K562 (cell line): ENCODE data around the gene MICAL2. TPM values are rescaled to one million over a fixed set of nuclear protein-coding genes. Genes with fewer than 3 reads are reported as not detected.
"Not testable (repeated sequence)": the region's sequence is repeated elsewhere in the genome, so short reads cannot be mapped to it uniquely, and the experiment has no call there.

ENCODE experiments used
- ATAC-seq: fragments of 200-7000 bp; cut with Tn5 transposase; 3 replicates; pipeline ENCODE4 v1.9.1; 2020; ENCODE audit warnings: moderate library complexity
- BruUV-seq: library from RNA; stranded (reverse); fragments of 400-500 nt; replicated peaks from 2 replicates; lab custom pipeline; 2021; lab: Mats Ljungman, UMichigan
- CTCF ChIA-PET: fragments of 300-600 bp; formaldehyde crosslinking; extraction: SDS; loops from one replicate; lab custom pipeline; 2021; ENCODE audit warnings: low intra/inter-chr PET ratio; lab: Yijun Ruan, JAX
- POLR2A ChIA-PET: fragments of 300-600, 350-650 bp; sonication (Branson Sonifier 250); formaldehyde crosslinking; extraction: SDS; loops from one replicate; lab custom pipeline; 2021; ENCODE audit warnings: antibody characterized with exemption, inconsistent platforms; lab: Yijun Ruan, JAX
- DNase-seq, 4 experiments: peaks; one replicate each; pipeline versions ENCODE4 v3.0.0 to v3.0.0-alpha.2; 2011 to 2018; ENCODE audit warnings: low spot score in 3 of 4, mixed read lengths in 3 of 4; ENCODE audit errors: extremely low read depth in 1 of 4
- FAIRE-seq: peaks from 2 replicates; lab custom pipeline; 2011; peaks lifted over from hg19 to GRCh38; lab: Jason Lieb, UNC
- H2AFZ ChIP-seq: 2 replicates; pipeline ENCODE4 v1.6.0; 2011; ENCODE audit warnings: low read depth, low read length, control low read depth, inconsistent platforms
- H3K27ac ChIP-seq: fragments of 200-600 bp; 3 replicates; pipeline ENCODE4 v1.8.0; 2011; ENCODE audit warnings: low read depth, mild to moderate bottlenecking, control low read depth, inconsistent platforms, low read length, moderate library complexity, mixed read lengths; ENCODE audit errors: extremely low read depth
- H3K27me3 ChIP-seq, 2 experiments: fragments of 300-600 bp in 1 of 2; 2 replicates in 1 of 2; 3 replicates in 1 of 2; pipeline versions ENCODE4 v1.6.0 to v1.8.0; 2011; ENCODE audit warnings: inconsistent platforms in 2 of 2, low read length in 2 of 2, mild to moderate bottlenecking in 1 of 2, mixed read lengths in 1 of 2, moderate library complexity in 1 of 2; ENCODE audit not compliant: control insufficient read depth in 2 of 2, insufficient read depth in 2 of 2
- H3K36me3 ChIP-seq: fragments of 300-600 bp; 3 replicates; pipeline ENCODE4 v1.8.0; 2011; ENCODE audit warnings: mild to moderate bottlenecking, low read length, inconsistent platforms; ENCODE audit not compliant: control insufficient read depth, insufficient read depth
- H3K4me1 ChIP-seq, 2 experiments: fragments of 200-600 bp in 1 of 2; replicated peaks in 1 of 2; 2 replicates in 1 of 2; 3 replicates in 1 of 2; pipeline versions ENCODE4 v1.5.1 to v1.8.0; 2011; ENCODE audit warnings: inconsistent platforms in 2 of 2, low read length in 2 of 2, mild to moderate bottlenecking in 1 of 2, mixed read lengths in 1 of 2, moderate library complexity in 1 of 2; ENCODE audit not compliant: control insufficient read depth in 2 of 2, insufficient read depth in 2 of 2
- H3K4me2 ChIP-seq: 2 replicates; pipeline ENCODE4 v1.6.1; 2011; ENCODE audit warnings: low read length, control low read depth, inconsistent platforms, mixed read lengths; ENCODE audit not compliant: insufficient read depth
- H3K4me3 ChIP-seq: fragments of 200-600 bp; sonication (generic), shearing (Covaris generic); 2 replicates; pipeline ENCODE4 v1.5.1; 2016; ENCODE audit warnings: control low read depth, inconsistent platforms
- H3K79me2 ChIP-seq: fragments of 200-600 bp; 3 replicates; pipeline ENCODE4 v1.8.0; 2011; ENCODE audit warnings: low read length, inconsistent platforms; ENCODE audit not compliant: control insufficient read depth, insufficient read depth
- H3K9ac ChIP-seq, 2 experiments: 2 replicates each; pipeline versions ENCODE4 v1.6.0 to v1.6.1; 2011; ENCODE audit warnings: low read depth in 2 of 2, low read length in 2 of 2, control low read depth in 1 of 2, inconsistent platforms in 1 of 2, mild to moderate bottlenecking in 1 of 2, mixed read lengths in 1 of 2; ENCODE audit not compliant: insufficient read depth in 1 of 2
- H3K9me1 ChIP-seq: one replicate; pipeline ENCODE4 v1.6.0; 2011; ENCODE audit warnings: inconsistent platforms, mild to moderate bottlenecking, low read length, moderate library complexity; ENCODE audit not compliant: control insufficient read depth, insufficient read depth
- H3K9me3 ChIP-seq: replicated peaks from 2 replicates; pipeline ENCODE4 v1.5.1; 2011; ENCODE audit warnings: low read depth, low read length, inconsistent platforms; ENCODE audit not compliant: control insufficient read depth, insufficient read depth
- H4K20me1 ChIP-seq: replicated peaks from 2 replicates; pipeline ENCODE4 v1.6.1; 2011; ENCODE audit warnings: low read length, inconsistent platforms, mixed read lengths; ENCODE audit not compliant: control insufficient read depth, insufficient read depth
- BCOR ChIP-seq: fragments of 450-650 bp; IDR thresholded peaks from 2 replicates; pipeline ENCODE4 v1.6.1; 2016
- FOXP4 ChIP-seq: sonication (generic); formaldehyde crosslinking; IDR thresholded peaks from 2 replicates; pipeline ENCODE4 v1.8.0; 2022; ENCODE audit warnings: mild to moderate bottlenecking, missing genetic modification reagents, borderline replicate concordance
- MAFG ChIP-seq: fragments of 450-650 bp; conservative IDR thresholded peaks from 2 replicates; pipeline ENCODE4 v1.6.1; 2016; ENCODE audit warnings: missing genetic modification characterization, missing compliant biosample characterization
- NFE2 ChIP-seq: IDR thresholded peaks from 2 replicates; pipeline ENCODE4 v1.6.1; 2014; ENCODE audit warnings: antibody characterized with exemption, low read depth
- NFIC ChIP-seq: fragments of 450-650 bp; IDR thresholded peaks from 2 replicates; pipeline ENCODE4 v1.6.1; 2017; ENCODE audit warnings: mild to moderate bottlenecking, inconsistent platforms
- SMARCA4 ChIP-seq: fragments of 450-650 bp; IDR thresholded peaks from 2 replicates; pipeline ENCODE4 v1.6.1; 2016
- TRIM24 ChIP-seq, 2 experiments: fragments of 450-650 bp; IDR thresholded peaks; 2 replicates each; pipeline ENCODE4 v1.6.1; 2016
- ZBTB1 ChIP-seq: sonication (generic); formaldehyde crosslinking; IDR thresholded peaks from 2 replicates; pipeline ENCODE4 v1.8.1; 2023; ENCODE audit warnings: missing genetic modification reagents, low read depth, mild to moderate bottlenecking, borderline replicate concordance
- ZNF146 ChIP-seq: IDR thresholded peaks from one replicate; pipeline ENCODE4 v1.6.1; 2018; ENCODE audit warnings: missing compliant biosample characterization; ENCODE audit not compliant: unreplicated experiment
- WGBS: fragments of 100-300 bp; shearing (Covaris generic); methylation state at CpG from one replicate; pipeline ENCODE4 v1.1.6; 2016; ENCODE audit warnings: low coverage, mixed read lengths; ENCODE audit not compliant: insufficient coverage; ENCODE audit errors: missing lambda C conversion rate; 5-methylcytosine and 5-hydroxymethylcytosine counted together
- in situ Hi-C: fragments of 300-500 bp; cut with MboI; formaldehyde crosslinking; loops from 4 replicates; pipeline ENCODE4 v1.15.0; 2018; ENCODE audit warnings: inconsistent platforms, mixed read lengths
- intact Hi-C: fragments of 100-400 bp; cut with micrococcal nuclease; formaldehyde crosslinking; loops from 2 replicates; pipeline ENCODE4 v1.14.2; 2022
- polyA plus RNA-seq, 8 experiments: library from polyadenylated mRNA; depleted of rRNA in 4 of 8; stranded (reverse) in 5 of 8; unstranded in 3 of 8; fragments of >200 nt; fragmentation: Nextera tagmentation in 2 of 8; fragmentation: Illumina TruSeq in 1 of 8; extraction: Ambion mirVana in 2 of 8; extraction: Trizol in 1 of 8; gene quantifications; 2 replicates each; pipeline versions ENCODE4 v1.2.1 to v1.2.3, GENCODE V29; 2011 to 2014; ENCODE audit warnings: inconsistent platforms in 1 of 8, missing spikeins in 1 of 8
- total RNA-seq, 7 experiments: library from RNA; depleted of rRNA in 6 of 7; stranded (reverse); fragments of >200 nt in 6 of 7; fragmentation: Illumina TruSeq in 2 of 7; extraction: Trizol in 2 of 7; gene quantifications; 2 replicates each; pipeline versions ENCODE4 v1.2.1 to v1.2.3, GENCODE V29; 2011 to 2021; ENCODE audit warnings: low replicate concordance in 1 of 7

Gene MICAL2
- total and polyA plus RNA-seq, 9 of the 15 experiments (the other 6 are each of a cell fraction or from before 2014, with no cell fraction given): 4.7 to 64.2 (median 33.6) TPM

DNA sequence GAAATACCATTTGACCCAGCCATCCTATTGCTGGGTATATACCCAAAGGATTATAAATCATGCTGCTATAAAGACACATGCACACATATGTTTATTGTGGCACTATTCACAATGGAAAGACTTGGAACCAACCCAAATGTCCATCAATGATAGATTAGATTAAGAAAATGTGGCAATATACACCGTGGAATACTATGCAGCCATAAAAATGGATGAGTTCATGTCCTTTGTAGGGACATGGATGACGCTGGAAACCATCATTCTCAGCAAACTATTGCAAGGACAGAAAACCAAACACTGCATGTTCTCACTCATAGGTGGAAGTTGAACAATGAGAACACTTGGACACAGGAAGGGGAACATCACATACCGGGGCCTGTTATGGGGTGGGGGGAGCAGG lies 36.3 kb downstream of the MICAL2 start:
- H3K4me2 ChIP-seq, in situ Hi-C loops, H3K9ac ChIP-seq, H2AFZ ChIP-seq, H3K27ac ChIP-seq, H3K4me3 ChIP-seq, CTCF ChIA-PET, H4K20me1 ChIP-seq, H3K9me3 ChIP-seq, POLR2A ChIA-PET, FAIRE-seq, H3K27me3 ChIP-seq, H3K9me1 ChIP-seq, DNase-seq, intact Hi-C loops, ATAC-seq, BruUV-seq: not testable (repeated sequence)
- H3K4me1 ChIP-seq: peaks cover 30 to 71% of the 10 kb centered on the region in 2 experiments
- WGBS: 88% methylated on average over 2 of the region's 3 CpGs
- peaks cover 14% of the 10 kb centered on the region; the same call in 2 of the 3 replicates for H3K79me2 ChIP-seq
- TF ChIP-seq ZNF146 (CRISPR knock-in tag): peak; percentile 82
- peak; percentile 13; the same call in 1 of the 2 replicates for TF ChIP-seq NFIC
- peak; percentile 47; the same call in 1 of the 2 replicates for TF ChIP-seq BCOR
- peaks cover 15% of the 10 kb centered on the region for H3K36me3 ChIP-seq

- H3K4me2 ChIP-seq: no peak overlapping the region
- no peak for FAIRE-seq
- H3K4me1 ChIP-seq: peaks cover 32 to 70% of the 10 kb centered on the region in 2 experiments
- H2AFZ ChIP-seq: no peak overlapping the region
- peaks cover 11% of the 10 kb centered on the region; the same call in 2 of the 3 replicates for H3K36me3 ChIP-seq
- no TSS peak for BruUV-seq
- H3K4me3 ChIP-seq: no peak overlapping the region
- 69% methylated on average over 5 of the region's 5 CpGs for WGBS
- H4K20me1 ChIP-seq: peaks cover 5% of the 10 kb centered on the region; the same call in 1 of the 2 replicates
- peaks cover 9% of the 10 kb centered on the region for H3K9me1 ChIP-seq
- DNase-seq: no peak
- no peaks in the 10 kb centered on the region for H3K27me3 ChIP-seq
- in situ Hi-C loops: no loop called here
- H3K79me2 ChIP-seq: peaks cover 15% of the 10 kb centered on the region; the same call in 2 of the 3 replicates
- ChIA-PET CTCF (no interaction called here), POLR2A (interaction anchor here (0.6 to 1.0 kb wide), 4 partner anchors 12 to 120 kb away, joined by 3 to 7 read pairs (median 4); no protein-coding TSS in a partner anchor)
- H3K27ac ChIP-seq: peak overlapping the region; percentile 97; the same call in 1 of the 3 replicates
- H3K9ac ChIP-seq: peak overlapping the region in 1 of 2 experiments; percentile 31; a peak in 1 of 4 replicates
- TF ChIP-seq NFE2 (peak; percentile 64), ZBTB1 (0 out of 2 replicates have a peak, but pooled peaks have one; percentile 9), TRIM24 (IDR thresholded peaks at IDR 0.05) (no peak), MAFG (0 out of 2 replicates have a peak, but pooled peaks have one; percentile 8), FOXP4 (CRISPR knock-in tag) (no peak), SMARCA4 (no peak)
- no peaks in the 10 kb centered on the region for H3K9me3 ChIP-seq
- ATAC-seq: no peak
- intact Hi-C loops: no loop called here
These were observed 37.4 kb downstream of the MICAL2 start for GRCh38 chr11:12147827-12148226.
